ENCODE results near the gene ZNF629.

The ZNF629 gene

GRCh38 chr16:30785126-30786106 is 1.6 kb downstream of the ZNF629 start:
- no peak for DNase-seq

- DNase-seq = no peak
Observed at GRCh38 chr16:30784215-30784614, 2.8 kb downstream of the ZNF629 start.

- no peak for DNase-seq
Observed at GRCh38 chr16:30783280-30784109, 3.5 kb downstream of the ZNF629 start.

- no peak for DNase-seq
Observed at GRCh38 chr16:30782486-30783279, 4.3 kb downstream of the ZNF629 start.

GRCh38 chr16:30780549-30780948 is 6.5 kb downstream of the ZNF629 start:
- no peak for DNase-seq

- DNase-seq = no peak
Observed at GRCh38 chr16:30780021-30780420, 7.0 kb downstream of the ZNF629 start.

GRCh38 chr16:30779596-30779995 is 7.4 kb downstream of the ZNF629 start:
- no peak for DNase-seq

- no peak for DNase-seq
Observed at GRCh38 chr16:30778549-30779244, 8.3 kb downstream of the ZNF629 start.

GRCh38 chr16:30777591-30778297 is 9.3 kb downstream of the ZNF629 start:
- DNase-seq = no peak

- no peak for DNase-seq
Observed at GRCh38 chr16:30775392-30776188, 11.4 kb downstream of the ZNF629 start.

- no peak for DNase-seq
Observed at GRCh38 chr16:30775131-30775391, 11.9 kb downstream of the ZNF629 start.

- no peak for DNase-seq
Observed at GRCh38 chr16:30774367-30775130, 12.5 kb downstream of the ZNF629 start.

GRCh38 chr16:30773826-30774225 is 13.2 kb downstream of the ZNF629 start:
- no peak for DNase-seq

- no peak for DNase-seq
Observed at GRCh38 chr16:30771726-30772125, 15.3 kb downstream of the ZNF629 start.

- DNase-seq = no peak
Observed at GRCh38 chr16:30769379-30770089, 17.5 kb downstream of the ZNF629 start.

GRCh38 chr16:30768583-30769181 is 18.3 kb downstream of the ZNF629 start:
- no peak for DNase-seq

GRCh38 chr16:30767767-30768465 is 19.1 kb downstream of the ZNF629 start:
- DNase-seq = no peak

- DNase-seq = no peak
Observed at GRCh38 chr16:30766933-30767284, 20.1 kb downstream of the ZNF629 start.

Data from NCI-H1417 treated with DMSO at 0.1 percent for 48 hours (cell line).